Breast epithelium (tissue), 4 donors: ENCODE results near the gene USP17L21. TPM values are rescaled to one million over a fixed set of nuclear protein-coding genes. Genes with fewer than 3 reads are reported as not detected.
A peak's percentile ranks its signal among the peaks of the same experiment; 100 is the strongest.
"Not testable (repeated sequence)": the region's sequence is repeated elsewhere in the genome, so short reads cannot be mapped to it uniquely, and the experiment has no call there.

Source experiments
- DNase-seq, 2 donors: peaks; one replicate each; pipeline ENCODE4 v3.0.0-alpha.2; 2019; ENCODE audit warnings: low spot score in 2 of 2
- H3K27ac ChIP-seq, 2 donors: fragments of 200-600 bp; sonication (generic) in 1 of 2; one replicate each; pipeline ENCODE4 v1.5.1; 2016 to 2019; ENCODE audit warnings: mild to moderate bottlenecking in 1 of 2
- H3K27me3 ChIP-seq, 2 donors: fragments of 200-600 bp; sonication (generic) in 1 of 2; one replicate each; pipeline versions ENCODE4 v1.5.1 to v1.6.0; 2017 to 2019; ENCODE audit warnings: control low read depth in 1 of 2, mild to moderate bottlenecking in 1 of 2
- H3K36me3 ChIP-seq: fragments of 200-600 bp; one replicate; pipeline ENCODE4 v1.5.1; 2019
- H3K4me1 ChIP-seq, 2 donors: fragments of 200-600 bp; sonication (generic); one replicate each; pipeline ENCODE4 v1.5.1; 2016 to 2019; ENCODE audit warnings: control low read depth in 1 of 2
- H3K4me3 ChIP-seq, 3 donors: fragments of 200-600 bp; sonication (generic); 1 replicate in 2 of 3; 2 replicates in 1 of 3; pipeline ENCODE4 v1.5.1; 2016 to 2019; ENCODE audit warnings: mild to moderate bottlenecking in 3 of 3, moderate library complexity in 2 of 3
- H3K9me3 ChIP-seq, 2 donors: fragments of 200-600 bp; sonication (generic) in 1 of 2; one replicate each; pipeline ENCODE4 v1.5.1; 2016 to 2019; ENCODE audit warnings: control low read depth in 1 of 2
- intact Hi-C: fragments of 100-400 bp; cut with DNase I; formaldehyde crosslinking; loops from one replicate; pipeline ENCODE4 v1.15.1; 2023; ENCODE audit warnings: low total_unique reads
- total RNA-seq, 3 donors: library from RNA; depleted of rRNA; stranded (reverse); fragments of >200 nt; gene quantifications; one replicate each; pipeline ENCODE4 v1.1.0, GENCODE V29; 2016

The USP17L21 gene
- total RNA-seq, 3 donors from 2014 or later: not detected

DNA sequence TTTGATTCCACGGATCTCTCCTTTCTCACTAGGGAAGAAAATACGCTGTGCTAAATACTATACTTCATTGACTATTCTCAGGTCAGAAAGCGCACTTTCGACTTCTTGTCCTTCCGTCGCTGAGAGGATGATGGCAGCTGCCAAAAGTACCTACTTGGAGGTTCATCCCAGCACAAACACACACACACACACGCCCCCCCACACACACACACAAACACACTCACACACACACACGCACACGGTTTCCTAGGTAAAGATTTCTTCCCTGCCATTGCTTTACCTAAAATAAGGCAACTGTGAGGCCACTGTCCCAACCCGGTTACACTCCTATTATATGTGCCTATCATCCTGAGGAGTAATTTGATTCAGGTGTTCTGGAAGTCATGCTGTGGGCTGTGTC is 9.0 kb downstream of the USP17L21 start:
- H3K4me1 ChIP-seq, H3K9me3 ChIP-seq, H3K27ac ChIP-seq, H3K36me3 ChIP-seq, H3K27me3 ChIP-seq, intact Hi-C loops, H3K4me3 ChIP-seq: not testable (repeated sequence)
- DNase-seq: peak; percentile 55 to 75

Other genes with a start within 250 kb of the USP17L21 start
- not detected for gene FAM90A26, start 92.5 kb upstream of the USP17L21 start, total RNA-seq
- gene USP17L10, start 52.2 kb upstream of the USP17L21 start, total RNA-seq: not detected
- gene USP17L11, start 47.5 kb upstream of the USP17L21 start, total RNA-seq: not detected
- gene USP17L12, start 42.7 kb upstream of the USP17L21 start, total RNA-seq: not detected
- gene USP17L13, start 38.0 kb upstream of the USP17L21 start, total RNA-seq: not detected
- not detected for gene USP17L15, start 28.5 kb upstream of the USP17L21 start, total RNA-seq
- gene USP17L17, start 19.0 kb upstream of the USP17L21 start, total RNA-seq: not detected
- not detected for gene USP17L18, start 14.2 kb upstream of the USP17L21 start, total RNA-seq
- gene USP17L19, start 9.5 kb upstream of the USP17L21 start, total RNA-seq: not detected
- gene USP17L20, start 4.7 kb upstream of the USP17L21 start, total RNA-seq: not detected
- not detected for gene USP17L22, start 4.7 kb downstream of the USP17L21 start, total RNA-seq
- gene USP17L24, start 62.3 kb downstream of the USP17L21 start, total RNA-seq: not detected
- not detected for gene USP17L25, start 67.0 kb downstream of the USP17L21 start, total RNA-seq
- gene USP17L26, start 71.8 kb downstream of the USP17L21 start, total RNA-seq: not detected
- not detected for gene USP17L5, start 76.5 kb downstream of the USP17L21 start, total RNA-seq
- not detected for gene USP17L27, start 81.3 kb downstream of the USP17L21 start, total RNA-seq
- gene USP17L28, start 86.0 kb downstream of the USP17L21 start, total RNA-seq: not detected
- gene USP17L29, start 90.8 kb downstream of the USP17L21 start, total RNA-seq: not detected
- not detected for gene USP17L30, start 100.3 kb downstream of the USP17L21 start, total RNA-seq
- not detected for gene DEFB131A, start 181.5 kb downstream of the USP17L21 start, total RNA-seq